ENCODE measurements around the gene ERBB4. TPM values are rescaled to one million over a fixed set of nuclear protein-coding genes. Genes with fewer than 3 reads are reported as not detected.

The ERBB4 gene
- polyA plus RNA-seq, 1 donor, result 0.37 TPM

GRCh38 chr2:212158081-212158480, 380.5 kb downstream of the ERBB4 start:
- Histone ChIP-seq H3K27ac (ENCODE audit: low read length) (no peak overlapping the region), H3K4me1 (ENCODE audit: control insufficient read depth, insufficient read depth, low read length) (no peaks in the 10 kb centered on the region), H3K27me3 (ENCODE audit: control insufficient read depth, insufficient read depth, low read length) (no peaks in the 10 kb centered on the region), H3K36me3 (ENCODE audit: control insufficient read depth, insufficient read depth, low read length) (no peaks in the 10 kb centered on the region), H3K9me3 (ENCODE audit: control insufficient read depth, low read depth, low read length) (no peaks in the 10 kb centered on the region), H3K4me3 (ENCODE audit: low read length) (no peak overlapping the region)
- WGBS (ENCODE audit: insufficient coverage, low lambda C conversion rate), result no CpG with 5 or more reads among the region's 1 CpG
- no peak for DNase-seq

- Histone ChIP-seq H3K36me3 (ENCODE audit: control insufficient read depth, insufficient read depth, low read length) (no peaks in the 10 kb centered on the region), H3K9me3 (ENCODE audit: control insufficient read depth, low read depth, low read length) (no peaks in the 10 kb centered on the region), H3K4me3 (ENCODE audit: low read length) (no peak overlapping the region), H3K27me3 (ENCODE audit: control insufficient read depth, insufficient read depth, low read length) (no peaks in the 10 kb centered on the region), H3K4me1 (ENCODE audit: control insufficient read depth, insufficient read depth, low read length) (no peaks in the 10 kb centered on the region), H3K27ac (ENCODE audit: low read length) (no peak overlapping the region)
- DNase-seq, result no peak
- no CpG with 5 or more reads among the region's 1 CpG for WGBS (ENCODE audit: insufficient coverage, low lambda C conversion rate)
Measured at GRCh38 chr2:212157012-212157411, 381.6 kb downstream of the ERBB4 start.

- Histone ChIP-seq H3K4me3 (ENCODE audit: low read length) (no peak overlapping the region), H3K4me1 (ENCODE audit: control insufficient read depth, insufficient read depth, low read length) (no peaks in the 10 kb centered on the region), H3K36me3 (ENCODE audit: control insufficient read depth, insufficient read depth, low read length) (no peaks in the 10 kb centered on the region), H3K27me3 (ENCODE audit: control insufficient read depth, insufficient read depth, low read length) (no peaks in the 10 kb centered on the region), H3K9me3 (ENCODE audit: control insufficient read depth, low read depth, low read length) (no peaks in the 10 kb centered on the region), H3K27ac (ENCODE audit: low read length) (no peak overlapping the region)
- DNase-seq, result no peak
- WGBS (ENCODE audit: insufficient coverage, low lambda C conversion rate), result 92% methylated on average over 2 of the region's 3 CpGs
Measured at GRCh38 chr2:212156088-212156487, 382.5 kb downstream of the ERBB4 start.

GRCh38 chr2:212154477-212154878, 384.1 kb downstream of the ERBB4 start:
- no CpG with 5 or more reads among the region's 2 CpGs for WGBS (ENCODE audit: insufficient coverage, low lambda C conversion rate)
- no peaks in the 10 kb centered on the region for H3K4me1 ChIP-seq (ENCODE audit: control insufficient read depth, insufficient read depth, low read length)
- no peak overlapping the region for H3K27ac ChIP-seq (ENCODE audit: low read length)
- H3K27me3 ChIP-seq (ENCODE audit: control insufficient read depth, insufficient read depth, low read length), result no peaks in the 10 kb centered on the region
- no peak overlapping the region for H3K4me3 ChIP-seq (ENCODE audit: low read length)
- no peaks in the 10 kb centered on the region for H3K9me3 ChIP-seq (ENCODE audit: control insufficient read depth, low read depth, low read length)
- H3K36me3 ChIP-seq (ENCODE audit: control insufficient read depth, insufficient read depth, low read length), result no peaks in the 10 kb centered on the region
- no peak for DNase-seq

GRCh38 chr2:212153923-212154322, 384.7 kb downstream of the ERBB4 start:
- WGBS (ENCODE audit: insufficient coverage, low lambda C conversion rate), result no CpG with 5 or more reads among the region's 2 CpGs

GRCh38 chr2:212147921-212148513, 390.6 kb downstream of the ERBB4 start:
- no peaks in the 10 kb centered on the region for H3K27me3 ChIP-seq (ENCODE audit: control insufficient read depth, insufficient read depth, low read length)
- H3K27ac ChIP-seq (ENCODE audit: low read length), result no peak overlapping the region
- WGBS (ENCODE audit: insufficient coverage, low lambda C conversion rate), result 50% methylated on average over 2 of the region's 2 CpGs
- H3K36me3 ChIP-seq (ENCODE audit: control insufficient read depth, insufficient read depth, low read length), result no peaks in the 10 kb centered on the region
- no peaks in the 10 kb centered on the region for H3K9me3 ChIP-seq (ENCODE audit: control insufficient read depth, low read depth, low read length)
- H3K4me1 ChIP-seq (ENCODE audit: control insufficient read depth, insufficient read depth, low read length), result peaks cover 10% of the 10 kb centered on the region
- DNase-seq, result no peak
- no peak overlapping the region for H3K4me3 ChIP-seq (ENCODE audit: low read length)

More at GRCh38 chr2:212153923-212154322, 384.7 kb downstream of the ERBB4 start:
- Histone ChIP-seq H3K9me3 (ENCODE audit: control insufficient read depth, low read depth, low read length) (no peaks in the 10 kb centered on the region), H3K36me3 (ENCODE audit: control insufficient read depth, insufficient read depth, low read length) (no peaks in the 10 kb centered on the region), H3K4me1 (ENCODE audit: control insufficient read depth, insufficient read depth, low read length) (no peaks in the 10 kb centered on the region), H3K27me3 (ENCODE audit: control insufficient read depth, insufficient read depth, low read length) (no peaks in the 10 kb centered on the region), H3K4me3 (ENCODE audit: low read length) (no peak overlapping the region), H3K27ac (ENCODE audit: low read length) (no peak overlapping the region)
- no peak for DNase-seq

- no CpG with 5 or more reads among the region's 3 CpGs for WGBS (ENCODE audit: insufficient coverage, low lambda C conversion rate)
- Histone ChIP-seq H3K4me1 (ENCODE audit: control insufficient read depth, insufficient read depth, low read length) (peaks cover 10% of the 10 kb centered on the region), H3K4me3 (ENCODE audit: low read length) (no peak overlapping the region), H3K27ac (ENCODE audit: low read length) (no peak overlapping the region), H3K36me3 (ENCODE audit: control insufficient read depth, insufficient read depth, low read length) (no peaks in the 10 kb centered on the region), H3K9me3 (ENCODE audit: control insufficient read depth, low read depth, low read length) (no peaks in the 10 kb centered on the region), H3K27me3 (ENCODE audit: control insufficient read depth, insufficient read depth, low read length) (no peaks in the 10 kb centered on the region)
- no peak for DNase-seq
Measured at GRCh38 chr2:212146416-212146815, 392.2 kb downstream of the ERBB4 start.

- Histone ChIP-seq H3K4me1 (ENCODE audit: control insufficient read depth, insufficient read depth, low read length) (peaks cover 10% of the 10 kb centered on the region), H3K27ac (ENCODE audit: low read length) (peak overlapping the region; percentile 58), H3K36me3 (ENCODE audit: control insufficient read depth, insufficient read depth, low read length) (no peaks in the 10 kb centered on the region), H3K27me3 (ENCODE audit: control insufficient read depth, insufficient read depth, low read length) (no peaks in the 10 kb centered on the region), H3K9me3 (ENCODE audit: control insufficient read depth, low read depth, low read length) (no peaks in the 10 kb centered on the region), H3K4me3 (ENCODE audit: low read length) (no peak overlapping the region)
- 33% methylated on average over 1 of the region's 1 CpG for WGBS (ENCODE audit: insufficient coverage, low lambda C conversion rate)
- DNase-seq, result peak in 1 of 2 donors; percentile 66
Measured at GRCh38 chr2:212145121-212145520, 393.5 kb downstream of the ERBB4 start.

GRCh38 chr2:212142631-212143030, 396.0 kb downstream of the ERBB4 start:
- 92% methylated on average over 2 of the region's 2 CpGs for WGBS (ENCODE audit: insufficient coverage, low lambda C conversion rate)
- H3K27ac ChIP-seq (ENCODE audit: low read length), result no peak overlapping the region

GRCh38 chr2:212141499-212141898, 397.1 kb downstream of the ERBB4 start:
- Histone ChIP-seq H3K27me3 (ENCODE audit: control insufficient read depth, insufficient read depth, low read length) (no peaks in the 10 kb centered on the region), H3K4me1 (ENCODE audit: control insufficient read depth, insufficient read depth, low read length) (peaks cover 12% of the 10 kb centered on the region), H3K36me3 (ENCODE audit: control insufficient read depth, insufficient read depth, low read length) (no peaks in the 10 kb centered on the region), H3K27ac (ENCODE audit: low read length) (no peak overlapping the region), H3K9me3 (ENCODE audit: control insufficient read depth, low read depth, low read length) (no peaks in the 10 kb centered on the region), H3K4me3 (ENCODE audit: low read length) (no peak overlapping the region)
- no peak for DNase-seq
- WGBS (ENCODE audit: insufficient coverage, low lambda C conversion rate), result 100% methylated on average over 1 of the region's 1 CpG

More at GRCh38 chr2:212142631-212143030, 396.0 kb downstream of the ERBB4 start:
- Histone ChIP-seq H3K9me3 (ENCODE audit: control insufficient read depth, low read depth, low read length) (no peaks in the 10 kb centered on the region), H3K4me1 (ENCODE audit: control insufficient read depth, insufficient read depth, low read length) (peaks cover 10% of the 10 kb centered on the region), H3K4me3 (ENCODE audit: low read length) (no peak overlapping the region), H3K27me3 (ENCODE audit: control insufficient read depth, insufficient read depth, low read length) (no peaks in the 10 kb centered on the region), H3K36me3 (ENCODE audit: control insufficient read depth, insufficient read depth, low read length) (no peaks in the 10 kb centered on the region)
- DNase-seq, result no peak

GRCh38 chr2:212136216-212136795, 402.3 kb downstream of the ERBB4 start:
- H3K27ac ChIP-seq (ENCODE audit: low read length), result peak overlapping the region; percentile 56
- peak in 1 of 2 donors; percentile 42 for DNase-seq
- WGBS (ENCODE audit: insufficient coverage, low lambda C conversion rate), result 33% methylated on average over 2 of the region's 2 CpGs

More at GRCh38 chr2:212136216-212136795, 402.3 kb downstream of the ERBB4 start:
- Histone ChIP-seq H3K4me3 (ENCODE audit: low read length) (no peak overlapping the region), H3K4me1 (ENCODE audit: control insufficient read depth, insufficient read depth, low read length) (peaks cover 9% of the 10 kb centered on the region), H3K36me3 (ENCODE audit: control insufficient read depth, insufficient read depth, low read length) (no peaks in the 10 kb centered on the region), H3K9me3 (ENCODE audit: control insufficient read depth, low read depth, low read length) (no peaks in the 10 kb centered on the region), H3K27me3 (ENCODE audit: control insufficient read depth, insufficient read depth, low read length) (no peaks in the 10 kb centered on the region)

Data from large intestine (tissue), 3 donors.